ENCODE results near the gene LAPTM4A.

DNA sequence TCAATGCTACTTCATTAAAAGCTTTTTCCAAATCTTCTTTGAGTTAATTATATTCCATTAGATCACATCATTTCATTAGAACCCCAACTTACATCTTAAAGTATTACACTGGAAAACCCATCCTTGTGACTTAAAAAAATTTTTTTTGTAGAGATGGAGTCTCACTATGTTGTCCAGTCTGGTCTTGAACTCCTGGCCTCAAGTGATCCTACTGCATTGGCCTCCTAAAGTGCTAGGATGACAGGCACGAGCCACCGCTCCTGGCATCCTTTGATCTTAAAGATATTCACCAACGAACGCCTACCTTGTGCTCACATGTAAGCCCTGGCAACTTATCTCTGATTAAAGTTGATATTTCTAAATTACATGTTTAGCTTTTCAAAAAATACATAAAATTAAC, 6.7 kb downstream of the LAPTM4A start:
- TF ChIP-seq, protein P1, sequence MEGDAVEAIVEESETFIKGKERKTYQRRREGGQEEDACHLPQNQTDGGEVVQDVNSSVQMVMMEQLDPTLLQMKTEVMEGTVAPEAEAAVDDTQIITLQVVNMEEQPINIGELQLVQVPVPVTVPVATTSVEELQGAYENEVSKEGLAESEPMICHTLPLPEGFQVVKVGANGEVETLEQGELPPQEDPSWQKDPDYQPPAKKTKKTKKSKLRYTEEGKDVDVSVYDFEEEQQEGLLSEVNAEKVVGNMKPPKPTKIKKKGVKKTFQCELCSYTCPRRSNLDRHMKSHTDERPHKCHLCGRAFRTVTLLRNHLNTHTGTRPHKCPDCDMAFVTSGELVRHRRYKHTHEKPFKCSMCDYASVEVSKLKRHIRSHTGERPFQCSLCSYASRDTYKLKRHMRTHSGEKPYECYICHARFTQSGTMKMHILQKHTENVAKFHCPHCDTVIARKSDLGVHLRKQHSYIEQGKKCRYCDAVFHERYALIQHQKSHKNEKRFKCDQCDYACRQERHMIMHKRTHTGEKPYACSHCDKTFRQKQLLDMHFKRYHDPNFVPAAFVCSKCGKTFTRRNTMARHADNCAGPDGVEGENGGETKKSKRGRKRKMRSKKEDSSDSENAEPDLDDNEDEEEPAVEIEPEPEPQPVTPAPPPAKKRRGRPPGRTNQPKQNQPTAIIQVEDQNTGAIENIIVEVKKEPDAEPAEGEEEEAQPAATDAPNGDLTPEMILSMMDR (IDR thresholded peaks at IDR 0.05), result no peak
- TF ChIP-seq POLR2AphosphoS5 (IDR thresholded peaks at IDR 0.05; ENCODE audit: insufficient read depth in 1 of 2, low read depth in 1 of 2), result no peak
- TF ChIP-seq POLR2A (IDR thresholded peaks at IDR 0.05), result no peak

All from vagina (tissue), 2 donors.